ENCODE data around the gene ROR2. TPM values are rescaled to one million over a fixed set of nuclear protein-coding genes. Genes with fewer than 3 reads are reported as not detected.

ROR2 gene
- total RNA-seq, 2 donors from 2014 or later, result 0.21 to 0.68 TPM

DNA sequence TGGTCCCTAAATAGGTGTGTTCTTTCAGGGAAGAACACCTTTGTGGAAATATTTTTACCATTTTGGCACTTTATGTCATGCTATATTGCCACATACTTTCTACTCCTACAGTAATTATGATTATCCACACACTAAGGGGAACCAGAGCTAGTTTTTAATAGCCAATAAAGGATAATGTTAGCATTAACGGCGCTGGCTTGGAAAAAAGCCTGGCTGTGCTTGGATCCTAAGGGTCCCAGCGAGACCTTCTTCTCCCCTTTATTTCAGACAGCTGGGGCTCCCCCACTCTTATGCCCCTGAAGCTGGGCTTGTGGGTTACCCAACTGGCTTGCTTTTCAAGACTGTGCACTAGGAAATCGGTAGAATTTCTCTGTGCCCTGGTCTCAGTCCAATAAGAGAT lies 367.8 kb downstream of the ROR2 start:
- H3K4me3 ChIP-seq, result no peak overlapping the region
- no peaks in the 10 kb centered on the region for H3K27me3 ChIP-seq (replicated peaks; ENCODE audit: insufficient read depth)
- no peaks in the 10 kb centered on the region for H3K9me3 ChIP-seq
- no peaks in the 10 kb centered on the region for H3K36me3 ChIP-seq
- H3K4me1 ChIP-seq (ENCODE audit: control insufficient read depth in 1 of 2, low read depth in 2 of 2), result no peaks in the 10 kb centered on the region
- H3K27ac ChIP-seq, result no peak overlapping the region
- DNase-seq (ENCODE audit: low spot score), result no peak
- ATAC-seq (ENCODE audit: insufficient number of reproducible peaks, low FRiP score, low read depth), result no peak
- TF ChIP-seq, protein P1, sequence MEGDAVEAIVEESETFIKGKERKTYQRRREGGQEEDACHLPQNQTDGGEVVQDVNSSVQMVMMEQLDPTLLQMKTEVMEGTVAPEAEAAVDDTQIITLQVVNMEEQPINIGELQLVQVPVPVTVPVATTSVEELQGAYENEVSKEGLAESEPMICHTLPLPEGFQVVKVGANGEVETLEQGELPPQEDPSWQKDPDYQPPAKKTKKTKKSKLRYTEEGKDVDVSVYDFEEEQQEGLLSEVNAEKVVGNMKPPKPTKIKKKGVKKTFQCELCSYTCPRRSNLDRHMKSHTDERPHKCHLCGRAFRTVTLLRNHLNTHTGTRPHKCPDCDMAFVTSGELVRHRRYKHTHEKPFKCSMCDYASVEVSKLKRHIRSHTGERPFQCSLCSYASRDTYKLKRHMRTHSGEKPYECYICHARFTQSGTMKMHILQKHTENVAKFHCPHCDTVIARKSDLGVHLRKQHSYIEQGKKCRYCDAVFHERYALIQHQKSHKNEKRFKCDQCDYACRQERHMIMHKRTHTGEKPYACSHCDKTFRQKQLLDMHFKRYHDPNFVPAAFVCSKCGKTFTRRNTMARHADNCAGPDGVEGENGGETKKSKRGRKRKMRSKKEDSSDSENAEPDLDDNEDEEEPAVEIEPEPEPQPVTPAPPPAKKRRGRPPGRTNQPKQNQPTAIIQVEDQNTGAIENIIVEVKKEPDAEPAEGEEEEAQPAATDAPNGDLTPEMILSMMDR (IDR thresholded peaks at IDR 0.05), result no peak

DNA sequence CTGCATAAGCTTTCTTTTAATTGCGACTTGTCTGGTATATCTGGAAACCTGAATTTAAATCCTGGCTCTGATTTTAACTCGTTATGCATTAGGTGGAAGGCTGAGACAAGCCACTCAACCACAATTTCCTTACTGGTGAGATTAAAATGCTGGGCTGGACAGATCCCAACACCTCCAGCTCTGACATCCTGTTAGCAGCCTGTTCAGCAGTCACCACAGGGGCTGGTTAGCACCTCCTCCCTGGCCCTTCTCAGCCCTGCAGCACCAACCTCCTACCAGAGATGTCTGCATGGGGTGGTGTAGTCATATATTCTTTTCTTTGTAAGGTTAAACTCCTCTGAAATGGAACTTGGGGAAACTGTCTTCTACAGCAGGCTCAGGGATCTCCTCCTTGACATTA lies 369.9 kb downstream of the ROR2 start:
- Histone ChIP-seq H3K27ac (no peak overlapping the region), H3K27me3 (replicated peaks; ENCODE audit: insufficient read depth) (no peaks in the 10 kb centered on the region), H3K4me3 (no peak overlapping the region), H3K9me3 (no peaks in the 10 kb centered on the region), H3K36me3 (no peaks in the 10 kb centered on the region), H3K4me1 (ENCODE audit: control insufficient read depth in 1 of 2, low read depth in 2 of 2) (no peaks in the 10 kb centered on the region)
- TF ChIP-seq, protein P1 (IDR thresholded peaks at IDR 0.05), result no peak
- ATAC-seq (ENCODE audit: insufficient number of reproducible peaks, low FRiP score, low read depth) (no peak), DNase-seq (ENCODE audit: low spot score) (no peak)

DNA sequence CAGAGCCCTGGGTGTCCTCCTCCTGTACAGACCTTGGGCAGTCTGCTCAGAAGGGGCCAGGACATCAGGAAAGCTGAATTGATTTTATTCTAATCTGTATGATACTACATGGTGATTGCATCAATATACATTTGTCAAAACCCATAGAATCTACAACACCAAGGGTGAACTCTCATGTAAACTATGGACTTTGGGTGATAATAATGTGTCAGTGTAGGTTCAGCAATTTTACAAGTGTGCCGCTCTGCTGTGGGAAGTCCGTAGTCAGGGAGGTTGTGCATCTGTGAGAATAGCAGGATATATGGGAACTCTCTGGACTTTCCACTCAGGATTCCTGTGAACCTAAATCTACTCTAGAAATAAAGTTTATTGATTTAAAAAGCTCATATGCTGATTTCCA lies 371.1 kb downstream of the ROR2 start:
- ATAC-seq (ENCODE audit: insufficient number of reproducible peaks, low FRiP score, low read depth) (no peak), DNase-seq (ENCODE audit: low spot score) (no peak)
- H3K27ac ChIP-seq, result no peak overlapping the region
- H3K36me3 ChIP-seq, result no peaks in the 10 kb centered on the region
- no peaks in the 10 kb centered on the region for H3K9me3 ChIP-seq
- no peaks in the 10 kb centered on the region for H3K4me1 ChIP-seq (ENCODE audit: control insufficient read depth in 1 of 2, low read depth in 2 of 2)
- H3K27me3 ChIP-seq (replicated peaks; ENCODE audit: insufficient read depth), result no peaks in the 10 kb centered on the region
- TF ChIP-seq, protein P1 (IDR thresholded peaks at IDR 0.05), result no peak
- H3K4me3 ChIP-seq, result no peak overlapping the region

DNA sequence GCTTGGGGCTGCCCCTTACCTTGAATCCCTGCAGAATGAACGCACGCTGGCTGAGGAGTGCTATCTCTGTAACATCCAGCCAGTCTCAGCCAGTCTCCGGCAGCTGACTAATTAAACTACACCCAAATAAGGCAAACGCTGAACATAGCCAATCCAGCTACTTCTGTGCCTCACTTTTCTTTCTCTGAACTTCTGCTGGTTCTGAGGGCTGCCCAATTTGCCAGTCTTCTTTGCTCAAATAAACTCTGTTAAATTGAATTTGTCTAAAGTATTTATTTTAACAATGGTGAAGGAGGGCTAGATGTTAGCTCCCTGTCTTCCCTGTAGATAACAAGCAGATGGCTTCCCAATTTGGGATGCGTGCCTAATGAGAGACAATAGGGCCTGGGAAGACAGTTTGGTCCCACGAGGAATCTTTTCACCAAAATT lies 372.4 kb downstream of the ROR2 start:
- DNase-seq (ENCODE audit: low spot score) (no peak), ATAC-seq (ENCODE audit: insufficient number of reproducible peaks, low FRiP score, low read depth) (no peak)
- no peak overlapping the region for H3K27ac ChIP-seq
- H3K36me3 ChIP-seq, result no peaks in the 10 kb centered on the region
- H3K9me3 ChIP-seq, result no peaks in the 10 kb centered on the region
- H3K4me1 ChIP-seq (ENCODE audit: control insufficient read depth in 1 of 2, low read depth in 2 of 2), result no peaks in the 10 kb centered on the region
- no peak overlapping the region for H3K4me3 ChIP-seq
- TF ChIP-seq, protein P1 (IDR thresholded peaks at IDR 0.05), result no peak
- H3K27me3 ChIP-seq (replicated peaks; ENCODE audit: insufficient read depth), result no peaks in the 10 kb centered on the region

DNA sequence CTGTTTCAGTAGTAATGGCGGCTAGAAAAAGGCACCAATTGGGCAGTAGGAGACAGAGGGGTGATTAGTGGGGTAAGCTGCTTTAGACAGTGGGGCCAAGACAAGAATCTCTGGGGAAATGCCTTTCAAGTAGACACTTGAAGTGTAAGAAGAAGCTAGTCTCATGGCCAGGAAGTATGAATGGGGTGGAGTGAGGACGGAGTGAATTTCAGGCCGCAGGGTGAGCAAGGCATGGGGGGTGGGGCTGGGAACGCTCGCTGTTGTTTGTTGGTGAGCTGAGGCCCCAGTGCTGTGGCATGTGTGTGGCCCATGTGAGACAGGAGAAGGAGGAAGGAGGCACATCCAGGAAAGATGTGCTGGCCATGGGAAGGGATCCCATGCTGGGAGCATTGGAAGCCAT lies 377.2 kb downstream of the ROR2 start:
- Histone ChIP-seq H3K4me3 (no peak overlapping the region), H3K4me1 (ENCODE audit: control insufficient read depth in 1 of 2, low read depth in 2 of 2) (no peaks in the 10 kb centered on the region), H3K9me3 (no peaks in the 10 kb centered on the region), H3K27ac (no peak overlapping the region), H3K36me3 (no peaks in the 10 kb centered on the region), H3K27me3 (replicated peaks; ENCODE audit: insufficient read depth) (no peaks in the 10 kb centered on the region)
- DNase-seq (ENCODE audit: low spot score) (no peak), ATAC-seq (ENCODE audit: insufficient number of reproducible peaks, low FRiP score, low read depth) (no peak)
- TF ChIP-seq, protein P1 (IDR thresholded peaks at IDR 0.05), result no peak

Data from thoracic aorta (tissue), 2 donors.